HepG2 (cell line): ENCODE results near the gene BBS4. TPM values are rescaled to one million over a fixed set of nuclear protein-coding genes. Genes with fewer than 3 reads are reported as not detected.

Experiments used
- ATAC-seq: fragments of 200-7000 bp; cut with Tn5 transposase; 3 replicates; pipeline ENCODE4 v1.9.1; 2020; ENCODE audit warnings: mild to moderate bottlenecking, moderate library complexity
- BruUV-seq: library from RNA; stranded (reverse); fragments of 400-500 nt; replicated peaks from 2 replicates; lab custom pipeline; 2021; lab: Mats Ljungman, UMichigan
- CTCF ChIA-PET: fragments of 300-600 bp; formaldehyde crosslinking; extraction: SDS; loops from one replicate; lab custom pipeline; 2021; ENCODE audit warnings: low total read pairs, inconsistent platforms, low intra/inter-chr PET ratio; lab: Yijun Ruan, JAX
- POLR2A ChIA-PET: fragments of 350-600 bp; sonication (Branson Sonifier 250); formaldehyde crosslinking; loops from one replicate; lab custom pipeline; 2020; ENCODE audit warnings: antibody characterized with exemption, inconsistent platforms; lab: Yijun Ruan, JAX
- DNase-seq: peaks from one replicate; pipeline ENCODE4 v3.0.0-alpha.2; 2015; ENCODE audit warnings: low spot score
- FAIRE-seq: peaks from 3 replicates; lab custom pipeline; 2011; peaks lifted over from hg19 to GRCh38; lab: Jason Lieb, UNC
- H2AFZ ChIP-seq: one replicate; pipeline ENCODE4 v1.6.1; 2011; ENCODE audit warnings: low read length, inconsistent platforms
- H3K27ac ChIP-seq: fragments of 300-600 bp; 3 replicates; pipeline ENCODE4 v1.8.0; 2011; ENCODE audit warnings: mixed run types, mild to moderate bottlenecking, mixed read lengths, low read length, inconsistent platforms; ENCODE audit not compliant: insufficient read depth; ENCODE audit errors: extremely low read length
- H3K27me3 ChIP-seq, 2 experiments: fragments of 200-600 bp in 1 of 2; 2 replicates in 1 of 2; 3 replicates in 1 of 2; pipeline versions ENCODE4 v1.6.0 to v1.8.0; 2011; ENCODE audit warnings: low read length in 2 of 2, mild to moderate bottlenecking in 2 of 2, moderate library complexity in 2 of 2, inconsistent platforms in 1 of 2; ENCODE audit not compliant: insufficient read depth in 2 of 2, control insufficient read depth in 1 of 2
- H3K36me3 ChIP-seq, 2 experiments: fragments of 200-600 bp in 1 of 2; replicated peaks in 1 of 2; 2 replicates in 1 of 2; 3 replicates in 1 of 2; pipeline versions ENCODE4 v1.5.1 to v1.8.0; 2011; ENCODE audit warnings: low read length in 2 of 2, inconsistent platforms in 1 of 2; ENCODE audit not compliant: insufficient read depth in 2 of 2, control insufficient read depth in 1 of 2
- H3K4me1 ChIP-seq: 2 replicates; pipeline ENCODE4 v1.5.1; 2012; ENCODE audit warnings: low read length, inconsistent platforms; ENCODE audit not compliant: insufficient read depth
- H3K4me2 ChIP-seq: 2 replicates; pipeline ENCODE4 v1.6.0; 2011; ENCODE audit warnings: low read depth, low read length, inconsistent platforms
- H3K4me3 ChIP-seq, 3 experiments: fragments of 200-600 bp in 1 of 3; sonication (generic), shearing (Covaris generic) in 1 of 3; replicated peaks in 1 of 3; 2 replicates each; pipeline ENCODE4 v1.5.1; 2011 to 2016; ENCODE audit warnings: low read length in 3 of 3, inconsistent platforms in 2 of 3, low read depth in 2 of 3, mild to moderate bottlenecking in 2 of 3, control low read depth in 1 of 3, mixed read lengths in 1 of 3; ENCODE audit not compliant: insufficient read depth in 1 of 3
- H3K79me2 ChIP-seq: one replicate; pipeline ENCODE4 v1.6.1; 2011; ENCODE audit warnings: low read length, inconsistent platforms; ENCODE audit not compliant: insufficient read depth
- H3K9ac ChIP-seq: 2 replicates; pipeline ENCODE4 v1.6.0; 2011; ENCODE audit warnings: mild to moderate bottlenecking, low read depth, low read length, inconsistent platforms; ENCODE audit not compliant: insufficient read depth
- H3K9me3 ChIP-seq: 2 replicates; pipeline ENCODE4 v1.5.1; 2012; ENCODE audit warnings: mild to moderate bottlenecking, low read length
- H4K20me1 ChIP-seq: 2 replicates; pipeline ENCODE4 v1.6.0; 2011; ENCODE audit warnings: inconsistent platforms, mild to moderate bottlenecking, low read length, moderate library complexity; ENCODE audit not compliant: insufficient read depth
- DRAP1 ChIP-seq: IDR thresholded peaks from 2 replicates; pipeline ENCODE4 v1.6.1; 2016; ENCODE audit warnings: missing genetic modification reagents, missing compliant biosample characterization
- GLI4 ChIP-seq: sonication (generic); formaldehyde crosslinking; IDR thresholded peaks from 2 replicates; pipeline ENCODE4 v1.5.1; 2020; ENCODE audit warnings: missing genetic modification reagents, mild to moderate bottlenecking, moderate library complexity, borderline replicate concordance
- HBP1 ChIP-seq: IDR thresholded peaks from 2 replicates; pipeline ENCODE4 v1.6.1; 2016; ENCODE audit warnings: low read depth, control low read depth
- MAFF ChIP-seq: IDR thresholded peaks from 2 replicates; pipeline ENCODE4 v1.6.1; 2011; ENCODE audit warnings: low read depth, low read length, improper control_type of control experiment
- MAFK ChIP-seq, 2 experiments: IDR thresholded peaks in 1 of 2; conservative IDR thresholded peaks in 1 of 2; 2 replicates each; pipeline ENCODE4 v1.6.1; 2011; ENCODE audit warnings: improper control_type of control experiment in 2 of 2, low read length in 2 of 2
- ZBTB10 ChIP-seq: sonication (generic); formaldehyde crosslinking; IDR thresholded peaks from 2 replicates; pipeline ENCODE4 v1.4.0; 2020; ENCODE audit warnings: missing genetic modification reagents, borderline replicate concordance
- ZBTB33 ChIP-seq: sonication (generic); formaldehyde crosslinking; IDR thresholded peaks from 2 replicates; pipeline ENCODE4 v1.4.0; 2020; ENCODE audit warnings: missing genetic modification reagents
- ZNF264 ChIP-seq: sonication (generic); formaldehyde crosslinking; IDR thresholded peaks from 2 replicates; pipeline ENCODE4 v1.4.0; 2020; ENCODE audit warnings: missing genetic modification reagents
- ZSCAN31 ChIP-seq: sonication (generic); formaldehyde crosslinking; IDR thresholded peaks from 2 replicates; pipeline ENCODE4 v1.5.0; 2020; ENCODE audit warnings: low read depth, mild to moderate bottlenecking, missing genetic modification reagents
- WGBS: methylation state at CpG from one replicate; pipeline ENCODE4 v1.1.6; 2017; ENCODE audit warnings: low lambda C conversion rate; 5-methylcytosine and 5-hydroxymethylcytosine counted together
- in situ Hi-C: cut with HindIII; loops from 2 replicates; pipeline ENCODE4 v1.10.0; 2017; ENCODE audit warnings: low pct_unique_long_range_greater_than_20kb; ENCODE audit not compliant: extremely low pct_ligation_motif_present
- intact Hi-C: fragments of 100-400 bp; cut with micrococcal nuclease; formaldehyde crosslinking; loops from one replicate; pipeline ENCODE4 v1.10.0; 2022; ENCODE audit not compliant: unreplicated experiment
- polyA plus RNA-seq, 8 experiments: library from polyadenylated mRNA; depleted of rRNA in 3 of 8; stranded (reverse) in 7 of 8; unstranded in 1 of 8; fragments of >200 nt; fragmentation: Illumina TruSeq in 4 of 8; extraction: Trizol in 4 of 8; gene quantifications; 2 replicates each; pipeline versions ENCODE4 v1.2.1 to v1.2.3, GENCODE V29; 2011 to 2016; ENCODE audit warnings: low read depth in 4 of 8, missing spikeins in 1 of 8, mixed read lengths in 1 of 8; ENCODE audit not compliant: insufficient read depth in 1 of 8
- total RNA-seq, 5 experiments: library from RNA; depleted of rRNA; stranded (reverse); fragments of >200 nt; fragmentation: Illumina TruSeq; extraction: Trizol; gene quantifications; 2 replicates each; pipeline ENCODE4 v1.2.3, GENCODE V29; 2016; ENCODE audit warnings: low read depth in 1 of 5

Gene BBS4
- total and polyA plus RNA-seq, 2 of the 13 experiments (the other 11 are each of a cell fraction or from before 2014, with no cell fraction given): 16.0 to 21.3 TPM

GRCh38 chr15:72737061-72737460 is 51.1 kb downstream of the BBS4 start (continued):
- TF ChIP-seq GLI4 (CRISPR knock-in tag) (no peak), ZBTB10 (CRISPR knock-in tag) (no peak)
- TF ChIP-seq, all 625 proteins: peak for 0

- FAIRE-seq (no peak), DNase-seq (no peak), ATAC-seq (no peak)
- Histone ChIP-seq H3K4me3 (no peak overlapping the region), H3K9me3 (no peaks in the 10 kb centered on the region), H3K27ac (no peak overlapping the region), H3K79me2 (no peaks in the 10 kb centered on the region), H3K36me3 (peaks cover 9 to 36% of the 10 kb centered on the region in 2 experiments), H3K9ac (no peak overlapping the region), H4K20me1 (no peaks in the 10 kb centered on the region), H2AFZ (no peak overlapping the region), H3K4me2 (no peak overlapping the region)
- BruUV-seq: no TSS peak
- CTCF ChIA-PET: no interaction called here
- in situ Hi-C loops: no loop called here
- POLR2A ChIA-PET: no interaction called here
- intact Hi-C loops: no loop called here
- TF ChIP-seq DRAP1 (CRISPR knock-in tag): no peak
- no peak for TF ChIP-seq ZNF264 (CRISPR knock-in tag)
- no peak for TF ChIP-seq HBP1
- peak; percentile 38; the same call in 1 of the 2 replicates for TF ChIP-seq MAFF
- no peak for TF ChIP-seq ZBTB33 (CRISPR knock-in tag)
- TF ChIP-seq ZSCAN31: no peak
- peak; percentile 63 to 69; a peak in 2 of 4 replicates for TF ChIP-seq MAFK (conservative IDR thresholded peaks at IDR 0.05 in 1 of 2, IDR thresholded peaks at IDR 0.05 in 1 of 2; ENCODE audit: low read length in 2 of 2)
- TF ChIP-seq, all 625 proteins: peak for 2
- no CpG with 5 or more reads among the region's 1 CpG for WGBS
- Histone ChIP-seq H3K27me3 (no peaks in the 10 kb centered on the region), H3K4me1 (no peaks in the 10 kb centered on the region)
Measured at GRCh38 chr15:72737723-72738122, 51.7 kb downstream of the BBS4 start.
